Mesenchymal stem cell (in vitro differentiated cells and primary cell): ENCODE data around the gene GPN2.
"Not testable (repeated sequence)": the region's sequence is repeated elsewhere in the genome, so short reads cannot be mapped to it uniquely, and the experiment has no call there.

ENCODE experiments used
- DNase-seq: peaks from one replicate; pipeline ENCODE4 v3.0.0-alpha.2; 2013
- H2AFZ ChIP-seq: one replicate; pipeline ENCODE4 v1.6.1; 2013; ENCODE audit warnings: low read depth, mild to moderate bottlenecking, control low read depth, inconsistent platforms, low read length, moderate library complexity
- H2AK5ac ChIP-seq: 2 replicates; pipeline ENCODE4 v1.6.1; 2013; ENCODE audit warnings: low read length, moderate library complexity, mild to moderate bottlenecking, inconsistent platforms; ENCODE audit not compliant: severe bottlenecking
- H2BK120ac ChIP-seq: one replicate; pipeline ENCODE4 v1.6.1; 2013; ENCODE audit warnings: low read depth, mild to moderate bottlenecking, inconsistent platforms, low read length, moderate library complexity
- H2BK12ac ChIP-seq, 2 experiments: one replicate each; pipeline ENCODE4 v1.6.1; 2013; ENCODE audit warnings: inconsistent platforms in 2 of 2, low read length in 2 of 2, mild to moderate bottlenecking in 2 of 2, moderate library complexity in 2 of 2, control low read depth in 1 of 2
- H2BK15ac ChIP-seq: one replicate; pipeline ENCODE4 v1.6.1; 2013; ENCODE audit warnings: mild to moderate bottlenecking, low read depth, inconsistent platforms; ENCODE audit not compliant: poor library complexity, severe bottlenecking
- H2BK5ac ChIP-seq: 2 replicates; pipeline ENCODE4 v1.6.1; 2013; ENCODE audit warnings: low read depth, mild to moderate bottlenecking, low read length, control low read depth, inconsistent platforms; ENCODE audit not compliant: poor library complexity, severe bottlenecking
- H3K14ac ChIP-seq, 2 experiments: one replicate each; pipeline ENCODE4 v1.6.1; 2013; ENCODE audit warnings: inconsistent platforms in 2 of 2, low read length in 2 of 2, control low read depth in 1 of 2, mild to moderate bottlenecking in 1 of 2, moderate library complexity in 1 of 2
- H3K18ac ChIP-seq, 2 experiments: one replicate each; pipeline ENCODE4 v1.6.1; 2013; ENCODE audit warnings: inconsistent platforms in 2 of 2, low read length in 2 of 2, control low read depth in 1 of 2, low read depth in 1 of 2, mild to moderate bottlenecking in 1 of 2
- H3K23ac ChIP-seq, 2 experiments: one replicate each; pipeline ENCODE4 v1.6.1; 2013; ENCODE audit warnings: inconsistent platforms in 2 of 2, low read length in 2 of 2, mild to moderate bottlenecking in 2 of 2, moderate library complexity in 2 of 2, control low read depth in 1 of 2
- H3K27ac ChIP-seq: 2 replicates; pipeline ENCODE4 v1.5.1; 2013; ENCODE audit warnings: mild to moderate bottlenecking, moderate library complexity, low read length, control low read depth, inconsistent platforms; ENCODE audit not compliant: poor library complexity, severe bottlenecking
- H3K27me3 ChIP-seq, 2 experiments: 2 replicates each; pipeline versions ENCODE4 v1.6.1 to v1.7.0; 2013; ENCODE audit warnings: low read length in 2 of 2, mild to moderate bottlenecking in 2 of 2, moderate library complexity in 2 of 2, control low read depth in 1 of 2, inconsistent platforms in 1 of 2; ENCODE audit not compliant: control insufficient read depth in 1 of 2, insufficient read depth in 1 of 2
- H3K36me3 ChIP-seq, 2 experiments: 2 replicates each; pipeline versions ENCODE4 v1.6.1 to v1.7.0; 2013; ENCODE audit warnings: low read length in 2 of 2, control low read depth in 1 of 2, inconsistent platforms in 1 of 2, low read depth in 1 of 2, mild to moderate bottlenecking in 1 of 2; ENCODE audit not compliant: insufficient read depth in 2 of 2, control insufficient read depth in 1 of 2
- H3K4ac ChIP-seq, 2 experiments: one replicate each; pipeline ENCODE4 v1.6.1; 2013; ENCODE audit warnings: inconsistent platforms in 2 of 2, low read length in 2 of 2, mild to moderate bottlenecking in 2 of 2, moderate library complexity in 2 of 2, control low read depth in 1 of 2, low read depth in 1 of 2
- H3K4me1 ChIP-seq: 2 replicates; pipeline ENCODE4 v1.6.1; 2013; ENCODE audit warnings: low read depth, low read length, control low read depth; ENCODE audit not compliant: control insufficient read depth, insufficient read depth
- H3K4me2 ChIP-seq: 2 replicates; pipeline ENCODE4 v1.6.1; 2013; ENCODE audit warnings: low read length, mild to moderate bottlenecking, inconsistent platforms; ENCODE audit not compliant: poor library complexity, severe bottlenecking
- H3K4me3 ChIP-seq, 2 experiments: 2 replicates each; pipeline versions ENCODE4 v1.5.1 to v1.7.0; 2013; ENCODE audit warnings: low read length in 2 of 2, mild to moderate bottlenecking in 2 of 2, control low read depth in 1 of 2, low read depth in 1 of 2; ENCODE audit not compliant: insufficient read depth in 1 of 2
- H3K79me1 ChIP-seq: replicated peaks from 2 replicates; pipeline ENCODE4 v1.6.1; 2013; ENCODE audit warnings: mild to moderate bottlenecking, control low read depth, low read length, inconsistent platforms; ENCODE audit not compliant: poor library complexity, severe bottlenecking
- H3K9ac ChIP-seq: 2 replicates; pipeline ENCODE4 v1.7.0; 2013; ENCODE audit warnings: mild to moderate bottlenecking, low read length, moderate library complexity
- H3K9me3 ChIP-seq: 2 replicates; pipeline ENCODE4 v1.7.0; 2013; ENCODE audit warnings: mild to moderate bottlenecking, low read length; ENCODE audit not compliant: control insufficient read depth
- H4K8ac ChIP-seq: one replicate; pipeline ENCODE4 v1.6.1; 2013; ENCODE audit warnings: inconsistent platforms, mild to moderate bottlenecking, low read length, moderate library complexity
- H4K91ac ChIP-seq: one replicate; pipeline ENCODE4 v1.6.1; 2013; ENCODE audit warnings: mild to moderate bottlenecking, low read length, inconsistent platforms
- WGBS: methylation state at CpG from one replicate; pipeline ENCODE4 v1.1.7; 2013; ENCODE audit warnings: mixed read lengths; 5-methylcytosine and 5-hydroxymethylcytosine counted together

GPN2 gene

GRCh38 chr1:26847826-26848225, 42.3 kb downstream of the GPN2 start:
- not testable (repeated sequence) for H3K4me2 ChIP-seq, H3K14ac ChIP-seq, H3K4ac ChIP-seq, H3K9me3 ChIP-seq, H3K18ac ChIP-seq, H3K27me3 ChIP-seq, DNase-seq, H2BK12ac ChIP-seq, H3K23ac ChIP-seq, H2AFZ ChIP-seq, H3K4me3 ChIP-seq, H2BK15ac ChIP-seq, H4K8ac ChIP-seq, H4K91ac ChIP-seq, H2BK5ac ChIP-seq, H3K79me1 ChIP-seq, H3K9ac ChIP-seq, H3K27ac ChIP-seq, H2AK5ac ChIP-seq, H2BK120ac ChIP-seq
- 99% methylated on average over 5 of the region's 6 CpGs for WGBS
- Histone ChIP-seq H3K36me3 (peaks cover 63 to 66% of the 10 kb centered on the region in 2 experiments), H3K4me1 (peaks cover 14% of the 10 kb centered on the region)

- Histone ChIP-seq H3K4ac (no peak overlapping the region), H2BK5ac (no peak overlapping the region), H2AK5ac (no peak overlapping the region), H3K18ac (no peak overlapping the region), H4K91ac (no peak overlapping the region), H3K9ac (no peak overlapping the region), H3K23ac (no peak overlapping the region), H2AFZ (no peak overlapping the region), H3K79me1 (peaks cover 18% of the 10 kb centered on the region), H3K4me2 (no peak overlapping the region), H4K8ac (no peak overlapping the region), H3K27me3 (no peaks in the 10 kb centered on the region), H3K27ac (no peak overlapping the region), H3K9me3 (no peaks in the 10 kb centered on the region), H3K4me1 (peaks cover 16% of the 10 kb centered on the region), H3K14ac (no peak overlapping the region), H3K4me3 (no peak overlapping the region), H3K36me3 (peaks cover 51 to 61% of the 10 kb centered on the region in 2 experiments), H2BK120ac (no peak overlapping the region), H2BK15ac (no peak overlapping the region), H2BK12ac (no peak overlapping the region)
- 95% methylated on average over 11 of the region's 13 CpGs for WGBS
- no peak for DNase-seq
Observed at GRCh38 chr1:26844424-26845196, 45.5 kb downstream of the GPN2 start.

GRCh38 chr1:26839779-26840178, 50.3 kb downstream of the GPN2 start:
- Histone ChIP-seq H3K14ac (no peak overlapping the region), H2AK5ac (peak overlapping the region; percentile 61), H2BK120ac (no peak overlapping the region), H2BK15ac (no peak overlapping the region), H3K9ac (no peak overlapping the region), H4K91ac (no peak overlapping the region), H3K4me1 (peaks cover 12% of the 10 kb centered on the region), H3K23ac (no peak overlapping the region), H3K9me3 (no peaks in the 10 kb centered on the region), H2AFZ (no peak overlapping the region), H3K27me3 (no peaks in the 10 kb centered on the region), H3K27ac (peak overlapping the region; percentile 76), H4K8ac (no peak overlapping the region), H2BK12ac (no peak overlapping the region), H3K4me3 (no peak overlapping the region), H3K18ac (no peak overlapping the region), H3K4ac (no peak overlapping the region), H3K79me1 (peaks cover 13% of the 10 kb centered on the region), H3K36me3 (peaks cover 50 to 72% of the 10 kb centered on the region in 2 experiments), H3K4me2 (no peak overlapping the region), H2BK5ac (no peak overlapping the region)
- DNase-seq: no peak
- WGBS: 97% methylated on average over 6 of the region's 6 CpGs

- Histone ChIP-seq H2BK120ac (no peak overlapping the region), H3K4me2 (no peak overlapping the region), H2BK5ac (no peak overlapping the region), H3K27ac (peak overlapping the region; percentile 76), H2AFZ (no peak overlapping the region), H3K36me3 (peaks cover 55 to 75% of the 10 kb centered on the region in 2 experiments), H3K23ac (no peak overlapping the region), H3K79me1 (peaks cover 14% of the 10 kb centered on the region), H3K4me1 (peaks cover 12% of the 10 kb centered on the region), H2BK12ac (no peak overlapping the region), H3K18ac (no peak overlapping the region), H3K9me3 (no peaks in the 10 kb centered on the region), H2BK15ac (no peak overlapping the region), H3K4ac (no peak overlapping the region), H3K14ac (no peak overlapping the region), H3K9ac (no peak overlapping the region), H4K8ac (no peak overlapping the region), H3K4me3 (no peak overlapping the region), H3K27me3 (no peaks in the 10 kb centered on the region), H4K91ac (no peak overlapping the region), H2AK5ac (no peak overlapping the region)
- 100% methylated on average over 1 of the region's 1 CpG for WGBS
- DNase-seq: no peak
Observed at GRCh38 chr1:26839339-26839722, 50.8 kb downstream of the GPN2 start.
